Measurements from ENCODE around the gene PTTG2.

Gene PTTG2

GRCh38 chr4:38001927-38002326 lies 41.7 kb downstream of the PTTG2 start:
- H3K4me1 ChIP-seq = peaks cover 0 to 75% (median 30%) of the 10 kb centered on the region in 4 donors
- intact Hi-C loops (cut with DNase I; ENCODE audit: low total_unique reads) = no loop called here
- no peaks in the 10 kb centered on the region for H3K36me3 ChIP-seq
- no peaks in the 10 kb centered on the region for H3K27me3 ChIP-seq
- no peak for DNase-seq
- no peak overlapping the region for H3K4me3 ChIP-seq
- no peaks in the 10 kb centered on the region for H3K9me3 ChIP-seq
- no peak for TF ChIP-seq CTCF (IDR thresholded peaks at IDR 0.05)
- H3K27ac ChIP-seq = no peak overlapping the region

GRCh38 chr4:38002451-38003071 lies 42.4 kb downstream of the PTTG2 start:
- H3K4me1 ChIP-seq = peaks cover 0 to 74% (median 32%) of the 10 kb centered on the region in 4 donors
- no peaks in the 10 kb centered on the region for H3K27me3 ChIP-seq
- no peak for DNase-seq
- no peak overlapping the region for H3K4me3 ChIP-seq
- intact Hi-C loops (cut with DNase I; ENCODE audit: low total_unique reads) = no loop called here
- H3K9me3 ChIP-seq = no peaks in the 10 kb centered on the region
- no peak for TF ChIP-seq CTCF (IDR thresholded peaks at IDR 0.05)
- no peaks in the 10 kb centered on the region for H3K36me3 ChIP-seq
- no peak overlapping the region for H3K27ac ChIP-seq

- Histone ChIP-seq H3K4me3 (no peak overlapping the region), H3K27me3 (no peaks in the 10 kb centered on the region), H3K36me3 (no peaks in the 10 kb centered on the region), H3K4me1 (peaks cover 0 to 74% (median 33%) of the 10 kb centered on the region in 4 donors), H3K9me3 (no peaks in the 10 kb centered on the region), H3K27ac (no peak overlapping the region)
- intact Hi-C loops (cut with DNase I; ENCODE audit: low total_unique reads) = no loop called here
- TF ChIP-seq CTCF (IDR thresholded peaks at IDR 0.05) = no peak
- DNase-seq = no peak
These were observed 42.9 kb downstream of the PTTG2 start for GRCh38 chr4:38003102-38003501.

- intact Hi-C loops (cut with DNase I; ENCODE audit: low total_unique reads) = no loop called here
- peaks cover 0 to 74% (median 33%) of the 10 kb centered on the region in 4 donors for H3K4me1 ChIP-seq
- no peaks in the 10 kb centered on the region for H3K27me3 ChIP-seq
- no peaks in the 10 kb centered on the region for H3K9me3 ChIP-seq
- H3K27ac ChIP-seq = peak overlapping the region in 1 of 2 donors; percentile 52
- H3K36me3 ChIP-seq = no peaks in the 10 kb centered on the region
- H3K4me3 ChIP-seq = no peak overlapping the region
- no peak for TF ChIP-seq CTCF (IDR thresholded peaks at IDR 0.05)
- no peak for DNase-seq
These were observed 43.4 kb downstream of the PTTG2 start for GRCh38 chr4:38003628-38004027.

- H3K27me3 ChIP-seq = no peaks in the 10 kb centered on the region
- H3K36me3 ChIP-seq = no peaks in the 10 kb centered on the region
- TF ChIP-seq CTCF (IDR thresholded peaks at IDR 0.05) = no peak
- DNase-seq = no peak
- peak overlapping the region in 1 of 2 donors; percentile 52 for H3K27ac ChIP-seq
- intact Hi-C loops (cut with DNase I; ENCODE audit: low total_unique reads) = no loop called here
- H3K9me3 ChIP-seq = no peaks in the 10 kb centered on the region
- peaks cover 0 to 74% (median 35%) of the 10 kb centered on the region in 4 donors for H3K4me1 ChIP-seq
- H3K4me3 ChIP-seq = no peak overlapping the region
These were observed 43.9 kb downstream of the PTTG2 start for GRCh38 chr4:38004062-38004461.
